SK-N-SH (cell line): ENCODE data around the gene TNRC6A.

Experiments
- CHD2 ChIP-seq: fragments of 150-350 bp; IDR thresholded peaks from 2 replicates; pipeline ENCODE4 v1.6.1; 2018; ENCODE audit warnings: low read length; ENCODE audit not compliant: partially characterized antibody
- CTCF ChIP-seq: fragments of 200-600 bp; sonication (generic); IDR thresholded peaks from 2 replicates; pipeline ENCODE4 v1.6.1; 2017; ENCODE audit warnings: antibody characterized with exemption, mild to moderate bottlenecking, moderate library complexity
- GABPA ChIP-seq: IDR thresholded peaks from 2 replicates; pipeline ENCODE4 v1.4.0; 2012; ENCODE audit warnings: low read depth, mild to moderate bottlenecking
- JUND ChIP-seq: IDR thresholded peaks from 2 replicates; pipeline ENCODE4 v1.4.0; 2012
- POLR2AphosphoS5 ChIP-seq: IDR thresholded peaks from 2 replicates; pipeline ENCODE4 v1.6.1; 2012; ENCODE audit warnings: low read depth, low read length
- REST ChIP-seq: IDR thresholded peaks from 2 replicates; pipeline ENCODE4 v1.6.1; 2012; ENCODE audit warnings: mild to moderate bottlenecking, low read depth, low read length, moderate library complexity
- SMC3 ChIP-seq: IDR thresholded peaks from 2 replicates; pipeline ENCODE4 v1.6.1; 2012; ENCODE audit warnings: low read depth, low read length, improper control_type of control experiment
- USF1 ChIP-seq: IDR thresholded peaks from 2 replicates; pipeline ENCODE4 v1.4.0; 2012; ENCODE audit warnings: low read depth, borderline replicate concordance

- TF ChIP-seq JUND (peak; percentile 40), REST (no peak), CTCF (no peak), CHD2 (no peak), POLR2AphosphoS5 (no peak), GABPA (no peak), USF1 (no peak), SMC3 (no peak)
These were observed 8.0 kb downstream of the TNRC6A start for GRCh38 chr16:24737391-24737871.
